ENCODE results near the gene SCARF2.
A peak's percentile ranks its signal among the peaks of the same experiment; 100 is the strongest.
"Not testable (repeated sequence)": the region's sequence is repeated elsewhere in the genome, so short reads cannot be mapped to it uniquely, and the experiment has no call there.

Gene SCARF2

GRCh38 chr22:20437613-20438426 is at the start of gene SCARF2:
SCARF2 (minus strand) TSS chr22:20437825; CDS start chr22:20437754, 71 bp downstream.
- TF ChIP-seq CTCF (IDR thresholded peaks at IDR 0.05; ENCODE audit: extremely low read depth, missing control alignments): no peak
- DNase-seq (ENCODE audit: low spot score): peak; percentile 55

GRCh38 chr22:20486229-20486628 is 48.6 kb upstream of the SCARF2 start:
- no peak for DNase-seq (ENCODE audit: low spot score)
- no peak for TF ChIP-seq CTCF (IDR thresholded peaks at IDR 0.05; ENCODE audit: extremely low read depth, missing control alignments)

GRCh38 chr22:20484948-20485683 is 47.5 kb upstream of the SCARF2 start:
- DNase-seq (ENCODE audit: low spot score): no peak
- TF ChIP-seq CTCF (IDR thresholded peaks at IDR 0.05; ENCODE audit: extremely low read depth, missing control alignments): no peak

GRCh38 chr22:20483771-20484170 is 46.1 kb upstream of the SCARF2 start:
- no peak for TF ChIP-seq CTCF (IDR thresholded peaks at IDR 0.05; ENCODE audit: extremely low read depth, missing control alignments)
- DNase-seq (ENCODE audit: low spot score): no peak

GRCh38 chr22:20483143-20483506 is 45.5 kb upstream of the SCARF2 start:
- DNase-seq (ENCODE audit: low spot score): not testable (repeated sequence)

GRCh38 chr22:20479612-20480196 is 42.1 kb upstream of the SCARF2 start:
- no peak for DNase-seq (ENCODE audit: low spot score)
- TF ChIP-seq CTCF (IDR thresholded peaks at IDR 0.05; ENCODE audit: extremely low read depth, missing control alignments): no peak

- not testable (repeated sequence) for DNase-seq (ENCODE audit: low spot score)
Observed at GRCh38 chr22:20478059-20478458, 40.4 kb upstream of the SCARF2 start.

GRCh38 chr22:20475569-20475968 is 37.9 kb upstream of the SCARF2 start:
- DNase-seq (ENCODE audit: low spot score): not testable (repeated sequence)

GRCh38 chr22:20475115-20475436 is 37.5 kb upstream of the SCARF2 start:
- no peak for TF ChIP-seq CTCF (IDR thresholded peaks at IDR 0.05; ENCODE audit: extremely low read depth, missing control alignments)
- DNase-seq (ENCODE audit: low spot score): no peak

Data from GM20000 (cell line).